DMS 273 treated with DMSO at 0.1 percent for 48 hours (cell line): Measurements from ENCODE around the gene NSUN2.
"Not testable (repeated sequence)": the region's sequence is repeated elsewhere in the genome, so short reads cannot be mapped to it uniquely, and the experiment has no call there.

Experiments used
- DNase-seq: peaks from one replicate; lab custom pipeline; 2025; lab: John Stamatoyannopoulos, UW

The NSUN2 gene

GRCh38 chr5:6582507-6583048 is 50.3 kb downstream of the NSUN2 start:
- no peak for DNase-seq

DNA sequence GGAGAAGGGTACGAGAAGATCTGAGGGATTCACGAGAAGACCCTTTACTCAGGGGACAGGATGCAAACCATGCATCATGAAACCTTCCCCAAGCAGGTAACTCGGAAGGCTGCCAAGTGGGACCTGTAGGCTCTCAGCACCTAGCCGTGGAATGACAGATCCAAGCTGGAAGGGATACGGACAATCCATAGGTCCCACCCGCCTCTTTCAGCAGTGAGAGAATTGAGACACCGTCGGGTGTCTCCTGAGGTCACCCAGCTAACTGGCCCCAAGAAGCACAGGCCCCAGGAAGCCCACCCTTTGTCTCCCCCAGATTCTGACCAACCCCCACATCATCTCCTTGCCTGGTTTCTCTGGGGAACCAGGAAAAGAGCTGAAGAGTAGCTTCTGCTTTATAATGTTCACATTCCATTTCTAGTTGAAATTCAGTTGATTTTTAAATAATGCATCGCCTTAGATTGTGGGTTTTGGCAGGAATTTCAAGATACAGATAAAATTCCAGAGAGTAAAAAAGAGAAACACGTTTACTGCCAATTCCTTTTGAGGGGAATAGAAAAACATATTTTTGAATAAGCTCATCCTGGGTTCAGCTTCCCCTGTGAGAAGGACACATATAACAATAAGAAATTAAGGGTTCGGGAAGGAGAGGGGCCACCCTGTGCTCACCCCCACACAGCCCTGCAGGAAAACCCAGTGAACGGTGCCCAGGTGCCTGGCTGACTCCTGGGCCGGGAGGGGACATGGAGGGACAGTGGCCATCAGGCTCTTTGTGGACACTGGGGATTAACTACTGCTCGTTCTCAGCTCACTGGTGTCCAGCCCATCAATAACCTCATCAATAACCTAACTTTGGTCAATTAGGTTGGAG is 51.1 kb downstream of the NSUN2 start:
- DNase-seq = no peak

- no peak for DNase-seq
Observed at GRCh38 chr5:6581090-6581489, 51.8 kb downstream of the NSUN2 start.

DNA sequence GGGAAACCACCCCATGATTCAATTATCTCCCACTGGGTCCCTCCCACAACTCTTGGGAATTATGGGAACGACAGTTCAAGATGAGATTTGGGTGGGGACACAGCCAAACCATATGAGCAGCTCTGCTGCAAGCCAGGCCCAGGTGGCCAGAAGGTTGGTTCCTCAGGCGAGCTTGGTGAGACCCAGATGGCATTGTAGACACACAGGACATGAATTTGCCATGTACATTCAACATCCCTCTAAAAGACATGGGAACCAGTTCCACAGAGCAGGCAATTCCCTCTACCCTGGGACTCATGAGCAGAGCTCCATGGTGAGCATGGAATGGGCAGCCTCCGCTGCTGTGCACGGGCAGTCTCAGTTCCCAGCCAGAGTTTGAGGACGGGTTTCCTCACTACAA is 53.3 kb downstream of the NSUN2 start:
- DNase-seq = no peak

DNA sequence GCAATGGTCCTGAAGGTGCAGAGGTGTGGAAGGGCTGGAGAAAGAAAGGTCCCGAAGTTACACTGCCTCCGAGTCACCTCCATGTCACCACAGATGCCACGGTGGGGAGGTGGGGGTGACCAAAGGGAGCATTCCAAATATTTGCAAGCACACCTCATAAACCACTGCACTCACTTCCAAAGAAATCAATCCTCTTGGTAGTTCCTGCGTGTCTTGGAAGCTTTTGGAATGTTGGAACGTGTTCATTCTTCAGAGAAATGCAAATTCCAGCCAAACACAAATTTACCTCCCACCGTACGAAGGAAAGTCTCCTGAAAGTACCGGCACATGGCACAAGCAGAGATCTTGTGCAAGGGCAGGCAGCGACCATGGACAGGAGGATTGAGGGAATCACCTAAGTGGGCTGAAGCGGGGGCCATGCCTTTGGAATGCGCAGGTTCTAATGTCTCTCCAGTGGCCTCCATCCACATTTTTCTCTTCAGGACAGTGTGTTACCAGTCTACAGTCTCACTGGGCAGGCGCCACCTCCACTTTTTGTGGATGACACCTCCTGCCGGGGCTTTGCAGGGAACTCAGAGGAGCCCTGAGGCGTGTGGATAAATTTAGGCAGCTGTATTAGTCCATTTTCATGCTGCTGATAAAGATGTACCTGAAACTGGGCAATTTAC is 54.0 kb downstream of the NSUN2 start:
- no peak for DNase-seq

DNA sequence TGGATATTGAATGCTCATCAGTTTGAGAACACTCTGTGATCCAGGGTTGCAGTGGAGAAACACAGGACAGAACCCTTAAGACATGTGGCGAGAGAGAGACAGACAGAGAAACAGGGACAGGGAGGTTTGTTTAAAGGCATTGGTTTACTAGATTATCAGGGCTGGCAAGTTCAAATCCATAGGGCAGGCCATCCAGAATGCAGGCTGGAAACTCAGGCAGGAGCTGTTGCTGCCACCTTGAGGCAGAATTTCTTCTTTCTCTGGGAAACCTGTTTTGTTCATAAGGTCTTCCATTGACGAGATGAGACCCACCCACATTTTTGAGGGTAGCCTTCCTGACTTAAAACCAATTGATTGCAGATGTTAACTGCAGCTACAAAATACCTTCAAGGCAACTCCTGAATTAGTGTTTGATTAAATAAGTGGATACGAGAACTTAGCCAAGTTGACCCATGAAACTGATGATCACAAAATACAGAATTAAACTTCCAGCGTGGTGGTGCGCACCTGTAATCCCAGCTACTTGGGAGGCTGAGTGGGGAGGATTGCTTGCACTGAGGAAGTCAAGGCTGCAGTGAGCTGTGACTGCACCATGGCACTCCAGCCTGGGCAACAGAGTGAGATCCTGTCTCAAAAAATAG is 55.9 kb downstream of the NSUN2 start:
- peak; percentile 46 for DNase-seq

DNA sequence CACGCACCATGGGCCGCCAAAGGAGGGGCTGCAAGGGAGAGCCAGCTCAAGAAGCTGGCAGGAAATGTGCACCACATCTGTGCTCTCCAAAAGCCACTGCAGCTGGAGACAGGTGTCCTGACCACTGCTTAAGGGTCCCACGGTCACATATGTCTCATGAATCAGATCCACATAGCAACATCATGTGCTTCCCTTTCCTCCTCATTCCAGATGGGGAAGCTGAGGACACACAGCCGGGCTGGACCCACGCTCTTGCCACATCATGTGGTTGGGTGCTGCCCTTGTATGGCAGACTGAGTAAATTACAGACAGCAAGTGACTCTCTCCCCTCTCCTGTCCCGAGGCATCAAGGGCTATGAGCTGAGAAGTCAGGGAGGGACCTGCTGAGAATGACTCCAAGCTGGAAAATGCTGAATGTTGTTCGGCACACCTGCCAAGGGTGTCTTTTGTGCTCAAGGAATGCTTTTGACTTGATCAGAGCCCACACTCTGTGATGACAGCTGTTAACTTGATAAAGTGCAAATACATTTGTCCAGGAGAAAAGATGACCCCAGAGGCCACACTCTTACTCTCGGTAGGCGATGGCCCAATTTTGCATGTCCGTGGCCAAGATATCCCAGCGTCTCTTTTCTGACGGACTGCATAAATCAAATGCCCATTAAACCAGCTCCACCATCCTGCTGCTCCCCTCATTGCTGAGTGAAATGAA is 58.2 kb downstream of the NSUN2 start:
- no peak for DNase-seq

DNA sequence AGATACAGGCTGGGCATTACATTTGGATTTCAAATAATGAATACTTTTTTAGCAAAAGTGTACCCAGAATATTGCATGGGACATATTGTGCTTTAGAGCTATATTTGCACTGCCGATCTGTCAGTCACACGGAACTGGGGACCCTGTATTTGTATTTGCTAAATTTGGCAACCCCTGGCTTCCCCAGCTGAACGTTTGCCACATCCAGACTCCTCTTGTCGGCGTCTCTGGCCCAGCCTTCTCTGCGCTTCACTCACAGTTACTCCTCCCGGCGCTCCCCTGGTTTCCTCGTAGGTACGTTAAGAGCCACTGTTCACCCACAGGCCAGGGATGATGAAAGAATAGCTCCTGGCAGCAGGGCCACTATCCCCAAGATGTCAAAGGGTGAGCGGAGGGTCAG is 58.7 kb downstream of the NSUN2 start:
- DNase-seq = no peak

- no peak for DNase-seq
Observed at GRCh38 chr5:6573651-6574101, 59.2 kb downstream of the NSUN2 start.

DNA sequence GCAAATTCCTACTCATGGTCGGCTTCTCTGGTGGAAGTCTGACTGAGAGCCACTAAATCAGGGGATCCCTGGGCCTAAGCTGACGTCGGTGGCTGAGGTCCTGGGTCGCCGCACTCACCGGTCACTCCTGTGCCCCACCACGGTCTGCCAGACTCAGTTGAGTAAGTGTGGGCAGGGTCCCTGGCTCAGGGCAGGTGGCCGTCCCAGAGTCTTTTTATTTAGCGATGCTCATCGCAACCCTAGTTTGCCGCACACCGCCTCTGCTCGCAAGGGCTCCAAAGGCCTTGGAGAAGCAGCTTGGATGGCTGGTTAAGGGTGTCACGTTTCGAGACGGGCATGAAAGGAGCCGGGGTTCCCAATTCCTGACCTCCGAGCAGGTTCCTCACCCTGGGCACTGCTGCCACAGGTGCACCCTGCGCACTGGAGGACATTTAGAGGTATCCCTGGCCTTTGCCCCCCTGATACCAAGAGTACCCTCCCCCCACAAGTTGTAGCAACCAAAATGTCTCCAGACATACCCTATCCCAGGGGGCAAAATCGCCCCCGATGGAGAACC is 59.9 kb downstream of the NSUN2 start:
- DNase-seq = no peak

GRCh38 chr5:6572086-6572824 is 60.6 kb downstream of the NSUN2 start:
- no peak for DNase-seq

DNA sequence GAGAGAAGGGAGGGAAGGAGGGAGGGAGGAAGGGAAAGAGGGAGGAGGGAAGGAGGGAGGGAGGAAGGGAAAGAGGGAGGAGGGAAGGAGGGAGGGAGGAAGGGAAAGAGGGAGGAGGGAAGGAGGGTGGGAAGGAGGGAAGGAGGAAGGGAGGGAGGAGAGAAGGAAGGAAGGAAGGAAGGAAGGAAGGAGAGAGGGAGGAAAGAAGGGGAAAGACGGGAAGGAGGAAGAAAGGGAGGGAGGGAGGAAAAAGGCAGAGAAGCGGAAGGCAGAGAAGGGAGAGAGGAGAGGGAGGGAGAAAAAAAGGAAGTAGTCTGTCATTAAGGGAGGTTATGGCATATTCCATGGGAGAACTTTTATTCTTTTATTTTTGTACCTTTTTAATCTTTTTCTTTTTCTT is 61.2 kb downstream of the NSUN2 start:
- DNase-seq = not testable (repeated sequence)

DNA sequence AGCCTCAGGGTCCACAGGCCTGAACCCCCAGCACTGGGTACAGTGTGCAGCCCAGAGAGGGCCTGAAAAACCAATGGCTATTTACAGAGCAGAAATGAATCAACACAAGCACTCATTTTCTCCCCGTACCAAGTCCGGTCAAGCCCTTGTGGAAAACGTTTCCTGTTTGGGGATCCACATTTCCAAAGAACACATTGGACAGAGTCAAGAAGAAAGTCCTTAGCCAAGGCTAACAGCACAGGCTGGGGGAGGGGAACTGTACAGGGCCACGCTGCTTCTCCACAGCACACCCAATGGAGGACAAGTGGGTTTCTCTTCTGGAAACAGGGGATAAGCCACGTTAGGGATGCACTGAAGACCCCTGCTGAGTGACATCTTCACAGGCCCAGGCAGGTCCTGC is 62.3 kb downstream of the NSUN2 start:
- DNase-seq = no peak

DNA sequence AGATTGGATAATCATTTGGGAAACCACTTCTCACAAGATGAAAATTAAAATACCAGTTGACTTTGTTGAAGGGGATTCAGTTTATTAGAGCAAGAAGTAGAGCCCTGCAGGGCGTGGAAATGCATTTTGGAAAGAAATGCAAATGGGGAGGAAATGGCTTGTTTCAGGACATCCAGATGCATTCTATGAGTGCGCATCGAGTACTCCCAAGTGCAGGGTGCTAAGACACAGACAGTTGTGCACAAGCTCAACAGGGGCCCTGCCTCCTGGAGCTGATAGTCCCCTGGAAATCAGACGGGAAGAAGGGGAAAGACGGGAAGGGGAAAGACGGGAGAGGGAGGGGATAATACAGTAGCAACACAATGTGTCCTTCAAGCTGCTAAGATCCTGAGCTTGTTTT is 64.0 kb downstream of the NSUN2 start:
- DNase-seq = no peak

- DNase-seq = no peak
Observed at GRCh38 chr5:6568383-6568782, 64.5 kb downstream of the NSUN2 start.

DNA sequence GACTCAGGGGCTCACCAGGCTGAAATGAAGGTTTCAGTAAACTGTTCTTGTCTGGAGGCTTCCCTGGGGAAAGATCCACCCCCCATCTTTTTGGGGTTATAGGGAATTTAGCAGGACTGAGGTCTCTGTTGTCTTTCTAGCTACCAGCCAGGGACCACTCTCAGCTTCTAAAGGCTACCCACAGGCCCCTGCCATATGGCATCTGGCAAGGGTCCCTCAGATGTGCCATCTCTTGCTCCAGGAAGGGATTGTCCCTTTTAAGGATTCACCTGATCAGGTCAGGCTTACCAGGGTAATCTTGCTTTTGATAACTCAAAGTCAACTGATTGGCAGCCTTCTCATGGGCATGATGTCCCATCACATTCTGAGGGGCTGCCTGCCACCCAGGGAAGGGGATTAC is 65.0 kb downstream of the NSUN2 start:
- DNase-seq = no peak

- DNase-seq = no peak
Observed at GRCh38 chr5:6567068-6567467, 65.8 kb downstream of the NSUN2 start.

DNA sequence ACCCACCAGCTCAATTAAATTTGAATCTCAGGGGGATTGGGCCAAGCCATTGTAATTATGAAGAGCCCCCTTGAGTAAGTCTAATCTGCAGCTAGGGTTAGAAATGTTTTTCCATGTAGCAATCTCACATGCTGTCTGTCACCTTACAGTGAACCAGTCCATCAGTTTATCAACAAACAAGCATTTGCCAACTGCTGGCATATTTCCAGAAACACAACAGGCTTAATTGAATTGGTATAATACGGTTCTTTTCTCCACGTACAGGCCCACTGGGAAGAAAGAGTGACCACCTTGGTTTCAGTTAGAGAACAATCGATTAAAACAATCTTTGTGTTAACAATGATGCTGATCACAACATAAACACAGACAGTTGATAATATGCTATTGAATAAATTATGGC is 67.4 kb downstream of the NSUN2 start:
- no peak for DNase-seq

DNA sequence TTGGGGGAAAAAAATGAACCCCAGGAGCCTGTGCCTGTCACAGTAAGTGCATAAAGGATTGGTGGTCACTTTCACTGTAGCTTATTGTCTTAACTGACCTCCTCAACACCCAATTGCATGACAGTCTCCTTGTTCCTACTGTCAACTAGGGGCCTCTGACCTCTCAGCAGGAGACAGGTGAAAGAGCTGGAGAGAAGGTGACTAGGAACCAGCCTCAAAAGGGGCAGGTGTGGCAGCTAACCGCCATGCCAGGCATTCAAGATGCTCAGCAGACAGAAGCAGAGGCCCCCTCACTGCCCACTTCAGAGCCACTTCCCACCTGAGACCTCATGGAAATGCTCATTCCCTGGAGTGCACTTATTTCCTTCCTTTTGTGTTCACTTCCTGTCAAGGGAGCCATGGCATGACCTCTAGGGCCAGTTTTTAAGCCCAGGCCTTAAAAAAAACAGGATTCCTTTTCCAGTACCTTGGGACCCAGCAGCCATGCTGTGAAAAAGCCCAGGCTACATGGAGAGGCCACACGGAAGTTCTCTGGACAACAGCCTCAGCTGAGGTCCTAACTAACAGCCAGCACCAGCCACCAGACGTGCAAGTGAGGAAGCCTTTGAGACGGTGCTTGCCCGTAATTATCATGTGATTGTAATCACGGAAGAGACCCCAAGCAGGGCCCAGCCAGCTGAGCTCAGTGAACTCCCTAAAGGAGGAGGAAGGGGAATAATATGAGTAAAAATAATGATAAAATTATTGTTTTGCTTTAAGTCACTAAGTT is 74.9 kb downstream of the NSUN2 start:
- no peak for DNase-seq

GRCh38 chr5:6556802-6557102 is 76.1 kb downstream of the NSUN2 start:
- no peak for DNase-seq
